ENCODE data around the gene FRMD1.

Gene FRMD1

DNA sequence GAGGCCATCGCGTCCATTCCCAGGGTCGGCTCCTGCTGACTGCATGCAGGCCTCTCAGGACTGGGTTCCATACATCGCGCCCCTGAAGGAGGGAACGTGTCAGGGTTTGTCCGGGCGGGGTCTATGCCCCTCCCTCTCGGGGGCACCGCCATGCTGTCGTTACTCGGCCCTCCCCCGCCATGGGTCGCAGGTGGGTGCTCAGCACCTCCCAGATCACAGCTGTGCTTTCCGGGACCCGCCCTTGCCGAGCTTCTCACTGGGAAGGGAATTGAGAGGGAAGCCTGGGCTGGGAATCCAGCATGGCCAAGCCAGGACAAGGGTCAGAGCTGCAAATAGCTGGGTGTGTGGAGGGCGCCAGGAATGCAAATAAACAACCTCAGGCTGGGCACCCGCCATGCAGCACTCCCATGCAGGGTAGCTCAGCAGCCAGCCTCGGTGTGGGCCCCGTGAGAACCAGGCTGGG, at the start of gene FRMD1:
Gene FRMD1 (minus strand): TSS at position 270 of the 463 bp plus-strand sequence. CDS start 118 bp downstream, at position 152.
- no peak for DNase-seq (ENCODE audit: low spot score)

DNA sequence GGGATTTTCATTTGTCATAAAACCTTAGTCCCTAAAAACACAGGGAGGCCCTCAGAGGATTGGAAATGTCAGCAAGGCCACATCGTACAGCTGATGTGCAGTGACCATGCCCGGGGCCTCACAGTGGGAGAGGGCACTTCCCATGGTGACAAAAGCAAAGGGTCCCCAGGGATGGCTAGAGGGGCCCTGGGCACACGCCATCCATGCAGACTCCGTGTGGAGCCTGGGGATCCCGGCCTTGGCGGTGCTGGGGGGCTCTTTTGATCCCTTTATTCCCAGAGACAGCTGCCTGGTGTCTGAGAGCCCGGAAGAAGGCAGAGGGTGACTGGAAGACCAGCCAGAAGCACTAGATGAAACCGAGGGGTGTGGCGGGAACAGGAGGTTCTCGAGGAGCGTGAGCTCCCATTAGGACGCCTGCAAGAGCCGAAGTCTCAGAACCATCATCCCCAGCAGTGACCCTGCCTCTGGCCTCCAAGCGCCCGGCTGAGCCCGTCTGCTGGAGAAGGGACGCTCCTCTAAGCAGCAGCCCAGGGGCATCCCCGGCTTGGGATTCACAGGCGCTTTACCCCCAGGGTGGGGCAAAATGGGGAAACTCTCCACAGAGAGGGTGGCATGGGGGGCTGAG, 49.1 kb upstream of the FRMD1 start:
- no peak for DNase-seq (ENCODE audit: low spot score)

DNA sequence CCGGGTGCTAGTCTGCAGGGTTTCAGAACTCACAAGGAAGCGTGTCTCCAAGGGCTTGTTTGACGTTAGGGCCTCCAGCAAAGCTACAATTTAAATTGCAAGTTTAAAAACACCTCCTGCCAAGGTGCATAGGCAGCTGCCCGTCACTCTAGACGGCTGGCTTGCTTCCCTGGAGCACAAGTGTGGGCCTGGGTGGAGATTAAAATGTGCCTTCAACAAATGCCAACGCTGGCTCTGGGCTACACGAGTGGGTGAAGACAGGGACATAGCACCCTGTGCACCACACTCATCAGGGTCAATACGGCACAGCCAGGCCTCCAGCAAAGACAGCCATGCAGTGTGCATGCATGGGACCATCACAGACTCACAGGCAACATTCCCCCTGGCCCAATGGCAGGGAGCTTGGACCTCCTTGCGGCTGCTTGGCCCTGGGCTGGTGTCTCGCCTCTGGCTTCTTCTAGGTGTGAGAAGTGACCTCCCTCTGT, 48.4 kb upstream of the FRMD1 start:
- DNase-seq (ENCODE audit: low spot score) = no peak

DNA sequence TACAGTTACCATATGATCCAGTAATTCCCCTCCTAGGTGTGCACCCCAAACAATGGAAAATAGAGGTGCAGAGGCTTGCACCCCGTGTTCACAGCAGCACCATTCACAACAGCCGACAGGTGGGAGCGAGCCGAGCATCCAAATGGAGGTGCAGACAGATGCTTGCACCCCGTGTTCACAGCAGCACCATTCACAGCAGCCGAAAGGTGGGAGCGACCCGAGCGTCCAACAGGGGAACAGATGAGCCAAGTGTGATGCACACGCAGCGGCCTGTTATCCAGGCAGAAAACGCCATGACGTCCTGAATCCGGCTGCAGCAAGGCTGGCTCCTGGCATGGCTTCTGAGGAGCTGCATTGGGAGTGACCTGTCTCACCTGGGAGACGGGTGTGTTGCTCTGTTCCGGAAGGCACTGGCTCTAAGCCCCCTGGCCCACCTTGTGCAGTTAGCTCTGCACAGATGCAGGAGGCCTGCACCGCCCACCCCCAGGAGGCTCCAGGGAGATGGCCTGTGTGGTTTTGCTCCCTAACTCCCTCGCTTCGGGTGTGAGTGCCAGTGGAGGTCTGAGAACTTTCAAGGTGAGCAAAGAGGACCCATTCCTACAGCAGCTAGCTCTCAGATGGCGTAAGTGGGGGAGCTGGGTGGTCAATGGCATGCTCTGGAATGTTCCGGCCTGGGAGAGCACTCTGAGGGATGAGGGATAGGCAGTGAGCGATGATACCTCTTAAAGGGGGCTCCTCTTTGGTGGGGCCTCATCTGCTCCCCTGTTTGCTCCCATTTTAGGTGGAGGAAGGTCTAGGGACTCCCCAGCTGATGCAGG, 47.8 kb upstream of the FRMD1 start:
- DNase-seq (ENCODE audit: low spot score) = no peak

DNA sequence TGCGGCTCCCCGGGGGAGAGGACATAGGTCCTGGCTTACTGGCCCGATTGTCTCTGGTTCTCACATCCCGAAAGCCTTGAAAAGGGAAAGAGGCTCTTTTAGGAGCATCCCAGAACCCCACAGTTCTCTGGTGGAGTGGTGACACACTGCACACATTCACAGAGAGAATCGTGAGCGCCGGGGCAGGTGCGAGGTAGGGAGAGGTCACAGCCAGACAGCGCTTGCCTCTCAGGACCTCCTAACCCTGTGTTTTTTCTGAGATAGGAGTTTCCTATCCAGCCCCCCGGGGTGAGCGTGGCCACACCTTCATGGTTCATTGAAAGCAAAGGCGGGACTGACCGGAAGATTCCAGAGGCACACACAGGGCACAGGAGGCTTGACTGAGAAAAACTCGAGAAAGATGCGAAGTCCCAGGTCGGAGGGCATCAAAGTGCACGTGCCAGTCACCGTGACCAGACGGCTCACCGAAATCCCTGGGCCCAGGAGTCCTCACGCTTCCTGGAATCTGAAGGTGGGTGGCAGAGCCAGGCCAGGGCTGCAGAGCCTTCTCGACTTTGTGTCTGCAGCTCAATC, 46.5 kb upstream of the FRMD1 start:
- DNase-seq (ENCODE audit: low spot score) = no peak

DNA sequence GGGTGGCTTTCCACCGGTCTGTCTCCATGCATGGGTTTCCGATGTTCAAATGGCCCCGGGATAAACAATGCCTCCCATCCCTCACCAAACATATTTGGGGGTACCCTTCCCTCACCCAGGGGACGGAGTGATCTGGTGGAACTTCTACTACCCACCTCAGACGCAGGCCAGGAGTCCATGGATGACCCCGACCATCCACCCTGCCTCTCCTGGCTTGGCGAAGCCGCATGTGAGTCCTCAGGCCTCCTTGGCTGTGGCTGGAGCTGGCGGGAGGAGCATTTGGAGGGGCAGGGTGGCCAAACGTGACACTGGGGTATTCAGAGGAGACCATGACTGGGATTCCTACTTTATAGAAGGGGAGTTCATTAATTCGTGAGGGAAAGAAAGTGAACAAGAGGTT, 45.9 kb upstream of the FRMD1 start:
- no peak for DNase-seq (ENCODE audit: low spot score)

DNA sequence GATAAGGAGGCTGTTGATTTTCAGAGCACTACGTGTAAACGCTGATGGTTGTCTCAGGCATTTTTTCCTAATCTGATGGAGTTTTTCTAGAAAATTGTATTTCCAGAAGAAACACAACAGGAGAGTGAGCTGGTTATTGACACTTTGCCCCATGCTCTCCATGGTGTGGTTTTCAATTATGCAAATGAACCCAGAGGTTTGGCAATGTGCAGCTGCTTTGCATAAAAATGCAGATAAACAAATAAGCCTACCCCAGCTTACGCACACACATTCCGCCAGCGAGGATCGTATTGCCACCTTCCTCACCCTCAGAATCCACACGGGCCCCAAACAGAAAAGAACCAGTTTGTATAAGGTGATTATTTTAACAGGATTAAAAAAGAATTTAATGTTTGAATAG, 45.1 kb upstream of the FRMD1 start:
- no peak for DNase-seq (ENCODE audit: low spot score)

DNA sequence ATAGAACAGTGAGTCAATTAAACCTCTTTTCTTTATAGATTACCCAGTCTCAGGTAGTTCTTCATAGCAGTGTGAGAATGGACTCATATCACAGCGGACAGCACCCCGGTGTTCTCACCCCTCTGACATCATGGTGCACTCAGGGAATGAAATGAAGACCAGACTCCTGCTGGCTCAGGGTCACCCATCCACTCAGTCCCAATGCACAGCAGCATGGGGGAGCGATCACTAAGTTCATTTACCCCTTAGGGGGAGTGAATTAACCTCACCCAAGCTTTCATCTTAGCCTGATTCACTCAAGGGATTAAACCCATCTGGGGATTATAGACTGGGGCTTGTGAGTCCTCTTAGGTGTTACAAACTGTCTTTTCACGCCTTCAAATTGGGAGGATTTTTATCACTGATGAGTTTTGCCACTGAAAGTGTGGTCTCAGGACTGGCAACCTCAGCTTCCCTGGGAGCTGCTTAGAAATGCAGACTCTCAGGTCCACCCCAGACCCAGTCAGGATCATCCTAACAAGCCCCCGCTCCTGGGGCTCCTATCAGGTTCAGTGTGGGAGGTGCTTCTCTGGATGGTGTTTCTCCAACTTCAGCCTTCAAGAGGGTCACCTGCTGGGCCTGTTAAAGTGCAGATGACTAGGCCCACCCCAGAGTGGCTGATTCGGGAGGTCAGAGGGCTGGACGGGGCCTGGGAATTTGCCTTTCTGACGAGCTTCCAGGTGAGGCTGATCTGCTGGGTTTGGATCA, 44.3 kb upstream of the FRMD1 start:
- no peak for DNase-seq (ENCODE audit: low spot score)

DNA sequence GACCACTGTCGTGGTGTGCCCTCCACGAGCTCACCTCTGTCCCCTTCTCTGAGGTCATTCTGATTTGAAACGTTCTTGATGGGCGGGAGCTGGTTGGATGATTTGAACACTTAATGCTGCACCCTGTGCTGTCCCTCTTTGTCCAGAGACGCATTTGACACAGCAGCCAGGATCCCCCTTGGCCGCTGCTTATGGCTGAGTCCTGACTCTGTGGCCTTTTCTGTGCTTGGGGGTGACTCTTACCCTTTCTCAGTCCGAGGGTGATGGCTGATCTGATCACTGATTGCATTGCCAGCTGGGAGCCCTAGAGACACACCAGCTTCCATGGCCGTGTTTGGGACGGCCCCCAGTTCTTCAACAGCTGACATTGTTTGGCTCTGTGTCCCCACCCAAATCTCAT, 43.5 kb upstream of the FRMD1 start:
- DNase-seq (ENCODE audit: low spot score) = no peak

DNA sequence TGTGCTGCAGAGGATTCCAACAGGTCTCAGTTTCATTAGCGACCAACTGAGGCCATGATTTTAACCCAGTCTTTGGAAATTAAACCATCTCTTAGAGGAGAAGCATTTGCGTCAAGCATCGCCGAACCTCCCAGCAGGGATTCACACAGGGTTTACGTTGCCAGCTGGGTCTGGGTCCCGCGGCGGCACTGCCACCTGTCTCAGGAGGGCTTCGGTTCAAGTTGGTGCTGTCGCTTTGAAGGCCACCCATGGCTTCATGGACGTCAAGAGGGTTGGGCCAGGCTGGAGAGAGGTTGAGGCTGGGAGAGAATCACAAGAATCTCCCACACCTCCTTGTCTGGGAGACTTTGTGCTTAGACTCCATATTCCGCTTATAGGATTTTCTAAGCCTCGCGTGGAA, 43.0 kb upstream of the FRMD1 start:
- no peak for DNase-seq (ENCODE audit: low spot score)

DNA sequence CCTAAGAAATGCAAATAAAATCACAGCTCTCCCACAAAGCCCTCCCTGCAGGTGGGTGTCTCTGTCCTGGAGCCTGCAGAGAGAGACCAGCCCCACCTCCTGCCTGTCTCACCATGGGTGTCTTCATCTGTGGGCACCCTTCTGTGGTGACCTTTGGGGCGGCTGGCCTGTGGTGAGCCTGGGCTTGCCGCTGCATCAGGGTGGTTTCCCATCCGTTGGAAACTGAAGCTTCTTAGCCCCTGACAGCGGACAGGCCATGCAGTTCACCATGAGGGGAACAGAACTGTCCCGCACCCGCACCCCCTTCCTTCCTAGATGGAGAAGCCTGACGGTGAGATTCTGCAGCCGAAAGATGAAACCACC, 42.3 kb upstream of the FRMD1 start:
- DNase-seq (ENCODE audit: low spot score) = no peak

DNA sequence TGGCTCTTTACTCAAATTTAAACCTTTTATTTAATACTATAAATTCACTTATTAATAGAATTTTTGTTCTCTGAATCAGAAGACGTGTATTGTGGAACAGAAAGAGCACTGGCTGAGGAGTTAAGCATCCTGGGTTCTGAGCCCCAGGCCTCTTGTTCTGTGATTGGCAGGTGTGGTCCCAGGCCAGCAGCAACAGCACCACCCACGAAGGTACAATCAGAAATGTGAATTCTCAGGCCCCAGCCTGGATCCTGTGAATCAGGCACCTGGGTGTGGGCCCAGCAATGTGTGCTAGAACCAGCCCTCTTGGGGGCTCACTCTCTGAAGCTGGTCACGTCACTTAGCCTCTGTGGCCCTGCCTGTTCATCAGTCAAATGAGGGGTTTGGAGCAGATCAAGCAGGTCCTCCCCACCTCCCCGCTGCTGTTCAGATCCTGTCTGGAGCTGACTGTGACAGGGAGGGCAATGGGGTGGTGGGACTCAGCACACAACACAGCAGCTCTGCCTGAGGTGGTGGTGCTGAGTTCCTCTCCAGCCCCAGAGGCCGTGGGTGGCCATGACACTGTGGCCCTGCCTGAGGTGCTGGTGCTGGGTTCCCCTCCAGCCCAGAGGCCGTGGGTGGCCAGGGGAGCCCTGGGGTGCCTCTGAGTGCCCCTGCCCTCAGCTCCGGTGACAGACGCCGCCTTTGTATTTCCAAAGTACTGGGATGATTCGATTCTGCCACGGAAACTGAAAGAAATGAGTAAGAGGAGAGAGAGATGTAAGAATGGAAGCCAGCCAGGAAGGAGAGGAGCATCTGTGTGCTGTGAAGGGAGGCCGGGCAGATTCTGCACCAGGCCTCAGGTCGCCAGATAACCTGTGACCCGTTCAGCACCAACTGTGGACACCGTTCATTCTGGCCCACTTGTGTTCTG, 41.6 kb upstream of the FRMD1 start:
- DNase-seq (ENCODE audit: low spot score) = no peak

DNA sequence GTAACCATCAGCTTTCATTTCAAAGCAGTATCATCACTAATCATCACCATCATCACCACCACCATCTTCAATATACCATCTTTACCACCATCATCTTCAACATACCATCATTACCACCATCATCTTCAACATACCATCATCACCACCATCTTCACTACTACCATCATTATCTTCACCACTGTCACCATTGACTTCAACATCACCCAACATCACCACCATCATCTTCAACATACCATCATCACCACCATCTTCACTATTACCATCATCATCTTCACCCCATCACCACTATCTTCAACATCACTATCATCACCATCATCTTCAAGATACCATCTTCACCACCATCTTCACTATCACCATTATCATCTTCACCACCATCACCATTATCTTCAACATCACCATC, 40.5 kb upstream of the FRMD1 start:
- no peak for DNase-seq (ENCODE audit: low spot score)

DNA sequence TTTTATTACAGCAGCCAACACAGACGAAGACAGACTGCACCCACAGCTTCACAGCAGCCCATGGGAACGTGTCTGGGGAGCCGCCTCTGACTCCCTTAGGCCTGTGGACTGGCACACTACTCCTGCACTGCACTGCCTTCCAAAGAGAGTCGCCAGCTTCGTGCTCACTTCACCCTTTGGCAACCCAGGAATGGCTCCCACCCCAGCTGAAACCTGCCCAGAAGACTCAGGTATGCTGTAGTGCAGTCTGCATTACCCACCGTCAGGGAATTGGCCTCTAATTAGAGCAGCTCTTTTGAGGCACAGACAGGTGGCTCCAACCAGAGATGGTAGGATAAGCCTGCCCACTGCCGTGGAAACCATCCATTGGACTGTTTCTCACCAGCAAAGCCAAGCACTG, 39.9 kb upstream of the FRMD1 start:
- no peak for DNase-seq (ENCODE audit: low spot score)

DNA sequence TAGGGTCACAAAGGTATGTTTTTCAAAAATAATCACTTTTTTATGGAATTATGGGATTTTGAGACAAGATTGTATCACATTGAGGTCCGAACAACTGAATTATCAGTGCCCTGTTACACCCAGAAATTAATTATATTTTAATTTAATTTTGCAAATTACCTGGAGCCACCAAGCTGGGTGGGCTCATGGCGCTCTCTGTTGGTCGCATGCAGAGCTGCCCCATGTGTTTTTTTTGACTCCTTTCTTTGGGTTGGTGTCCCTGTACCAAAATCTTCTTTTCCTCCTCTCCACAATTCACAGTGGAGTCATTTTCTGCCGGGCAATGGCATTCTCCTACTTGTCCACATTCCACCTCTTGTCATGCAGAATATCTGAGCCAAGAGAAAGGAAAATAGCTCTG, 38.9 kb upstream of the FRMD1 start:
- DNase-seq (ENCODE audit: low spot score) = no peak

DNA sequence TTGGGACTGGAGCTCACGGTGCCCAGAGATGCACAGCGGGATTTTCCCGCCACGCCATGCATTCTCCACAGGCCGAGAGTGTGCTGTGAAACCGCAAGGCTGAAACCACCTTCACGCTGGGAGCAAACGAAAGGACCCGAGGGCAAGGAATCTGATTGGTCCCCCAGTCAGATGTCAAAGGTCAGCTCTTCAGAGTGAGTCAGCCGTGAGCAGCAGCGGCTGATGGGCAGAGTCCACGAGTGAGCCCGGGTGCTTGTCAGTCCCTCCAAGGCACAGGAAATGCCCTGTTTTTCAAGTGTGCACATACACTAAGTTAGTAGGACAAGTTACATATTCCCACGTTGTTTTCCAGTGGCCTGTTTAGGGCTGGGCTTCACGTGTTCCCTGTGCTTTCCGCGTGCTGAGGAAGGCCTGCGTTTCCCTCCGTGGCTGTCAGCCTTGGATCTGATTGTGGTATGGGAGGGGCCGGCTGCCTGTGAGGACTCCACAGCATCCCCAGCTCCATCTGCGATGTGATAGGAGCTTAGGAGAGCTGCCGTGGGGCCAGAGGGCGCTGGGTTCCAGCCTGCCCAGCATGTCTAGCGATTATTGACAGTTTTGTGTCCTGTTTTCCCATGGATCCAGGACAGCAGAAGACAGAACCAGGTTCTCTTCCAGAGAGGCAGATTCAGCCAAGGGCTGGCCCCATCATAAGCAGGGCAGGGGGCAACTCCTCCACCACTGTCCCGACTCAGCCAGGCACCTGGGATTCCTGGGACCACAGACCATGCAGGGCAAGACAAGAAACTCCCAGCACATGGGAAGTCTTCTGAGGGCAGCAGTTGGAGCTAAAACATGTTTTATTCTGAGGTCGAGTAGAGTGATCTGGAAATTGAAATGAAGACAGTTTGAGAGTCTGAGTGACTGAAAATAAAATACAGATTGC, 38.2 kb upstream of the FRMD1 start:
- DNase-seq (ENCODE audit: low spot score) = no peak

DNA sequence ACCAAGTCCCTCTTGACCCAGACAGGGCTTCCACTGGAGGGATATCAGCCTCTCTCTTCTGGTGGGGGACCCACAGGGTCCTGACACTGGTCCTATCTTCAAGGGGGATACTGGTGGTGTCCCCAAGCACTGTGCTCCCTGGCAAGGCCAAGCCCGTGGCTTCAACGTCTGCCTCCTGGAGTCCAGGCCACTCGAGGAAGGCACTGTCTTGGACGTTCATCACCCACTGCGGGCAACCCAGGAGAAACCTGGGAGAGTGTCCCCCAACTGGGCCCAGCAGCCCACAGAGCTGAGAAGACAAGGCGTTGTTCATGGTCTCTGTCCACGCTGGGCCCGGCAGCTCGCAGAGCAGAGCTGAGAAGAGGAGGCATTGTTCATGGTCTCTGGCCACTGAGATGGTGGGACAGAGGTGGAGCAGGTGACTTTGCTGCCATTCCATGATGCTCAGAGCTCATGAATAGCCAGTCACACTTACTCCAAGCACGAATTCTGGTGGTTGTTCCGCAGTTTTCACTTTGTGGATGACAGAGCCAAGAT, 37.5 kb upstream of the FRMD1 start:
- no peak for DNase-seq (ENCODE audit: low spot score)

DNA sequence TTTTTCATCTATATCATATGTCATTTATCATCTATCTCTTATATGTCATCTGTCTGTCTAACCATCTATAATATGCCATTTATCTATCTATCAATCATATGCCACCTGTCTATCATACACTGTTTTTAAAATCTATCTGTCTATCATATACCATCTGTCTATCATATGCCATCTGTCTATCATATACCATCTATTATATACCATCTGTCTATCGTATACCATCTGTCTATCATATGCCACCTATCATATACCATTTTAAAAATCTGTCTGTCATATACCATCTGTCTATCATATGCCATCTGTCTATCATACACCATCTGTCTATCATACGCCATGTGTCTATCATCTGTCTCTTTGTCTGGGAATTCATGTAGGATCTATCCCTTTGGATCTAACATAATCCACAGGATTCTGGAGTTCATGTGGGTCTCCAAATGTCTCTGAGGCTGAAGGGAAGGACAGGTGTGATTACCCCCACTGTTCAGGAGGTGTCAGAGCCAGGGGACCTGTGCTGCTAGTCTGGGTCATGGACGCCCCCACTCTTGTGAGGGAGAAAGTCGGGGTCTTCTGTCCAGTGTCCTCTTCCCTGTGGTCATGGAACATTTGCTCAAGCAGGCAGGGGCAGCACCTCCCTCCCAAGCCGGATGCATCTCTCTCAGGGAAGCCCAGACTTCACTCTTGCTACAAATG, 36.9 kb upstream of the FRMD1 start:
- no peak for DNase-seq (ENCODE audit: low spot score)

DNA sequence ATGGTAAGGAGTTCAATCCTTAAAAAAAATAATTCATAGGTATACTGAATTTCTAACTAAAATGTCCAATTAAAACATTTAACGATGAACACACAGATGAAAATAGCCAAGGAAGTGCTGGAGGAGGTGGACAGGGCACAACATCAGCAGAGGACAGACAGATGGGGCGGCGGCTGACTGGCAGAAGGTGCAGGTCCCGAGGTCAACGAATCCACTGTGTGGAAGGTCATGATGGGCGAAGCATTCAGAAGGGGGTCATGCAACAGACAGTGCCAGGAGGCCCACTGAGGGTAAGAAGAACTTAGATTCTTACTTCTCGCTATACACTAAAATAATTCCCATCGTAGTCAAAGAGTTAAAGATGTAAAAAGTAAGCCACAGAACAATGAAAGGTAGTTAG, 34.2 kb upstream of the FRMD1 start:
- DNase-seq (ENCODE audit: low spot score) = no peak

DNA sequence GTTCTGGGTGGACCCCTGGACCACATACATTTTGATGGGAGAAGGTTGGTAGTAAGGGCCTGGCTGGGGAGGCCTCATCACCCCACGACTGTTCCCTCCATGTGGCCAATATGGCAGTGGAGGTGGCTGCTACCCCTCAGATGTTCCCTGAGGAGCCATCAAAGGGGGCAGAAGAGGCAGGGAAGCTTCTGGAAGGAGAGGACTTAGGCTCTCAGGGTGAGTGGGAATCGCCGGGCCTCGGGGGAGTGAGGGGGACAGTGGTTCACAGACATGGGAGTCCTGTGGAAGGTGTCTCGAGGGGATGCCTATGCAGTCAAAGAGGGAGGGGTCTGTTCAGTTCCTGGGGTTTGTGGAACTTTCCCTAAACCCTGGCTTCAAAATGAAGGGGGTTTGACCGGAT, 32.9 kb upstream of the FRMD1 start:
- no peak for DNase-seq (ENCODE audit: low spot score)

Measured in AG08395 (cell line).